A549 treated with GW870086 at 1 μM for 4 hours (cell line): ENCODE results near the gene CCDC88B. TPM values are rescaled to one million over a fixed set of nuclear protein-coding genes. Genes with fewer than 3 reads are reported as not detected.

Experiments used
- total RNA-seq: library from RNA; stranded (reverse); fragments of 200-300 nt; extraction: Qiagen RNA extraction; gene quantifications from 5 replicates; pipeline ENCODE4 v1.2.3, GENCODE V29; 2022; ENCODE audit warnings: low read depth

Gene CCDC88B, protein sequence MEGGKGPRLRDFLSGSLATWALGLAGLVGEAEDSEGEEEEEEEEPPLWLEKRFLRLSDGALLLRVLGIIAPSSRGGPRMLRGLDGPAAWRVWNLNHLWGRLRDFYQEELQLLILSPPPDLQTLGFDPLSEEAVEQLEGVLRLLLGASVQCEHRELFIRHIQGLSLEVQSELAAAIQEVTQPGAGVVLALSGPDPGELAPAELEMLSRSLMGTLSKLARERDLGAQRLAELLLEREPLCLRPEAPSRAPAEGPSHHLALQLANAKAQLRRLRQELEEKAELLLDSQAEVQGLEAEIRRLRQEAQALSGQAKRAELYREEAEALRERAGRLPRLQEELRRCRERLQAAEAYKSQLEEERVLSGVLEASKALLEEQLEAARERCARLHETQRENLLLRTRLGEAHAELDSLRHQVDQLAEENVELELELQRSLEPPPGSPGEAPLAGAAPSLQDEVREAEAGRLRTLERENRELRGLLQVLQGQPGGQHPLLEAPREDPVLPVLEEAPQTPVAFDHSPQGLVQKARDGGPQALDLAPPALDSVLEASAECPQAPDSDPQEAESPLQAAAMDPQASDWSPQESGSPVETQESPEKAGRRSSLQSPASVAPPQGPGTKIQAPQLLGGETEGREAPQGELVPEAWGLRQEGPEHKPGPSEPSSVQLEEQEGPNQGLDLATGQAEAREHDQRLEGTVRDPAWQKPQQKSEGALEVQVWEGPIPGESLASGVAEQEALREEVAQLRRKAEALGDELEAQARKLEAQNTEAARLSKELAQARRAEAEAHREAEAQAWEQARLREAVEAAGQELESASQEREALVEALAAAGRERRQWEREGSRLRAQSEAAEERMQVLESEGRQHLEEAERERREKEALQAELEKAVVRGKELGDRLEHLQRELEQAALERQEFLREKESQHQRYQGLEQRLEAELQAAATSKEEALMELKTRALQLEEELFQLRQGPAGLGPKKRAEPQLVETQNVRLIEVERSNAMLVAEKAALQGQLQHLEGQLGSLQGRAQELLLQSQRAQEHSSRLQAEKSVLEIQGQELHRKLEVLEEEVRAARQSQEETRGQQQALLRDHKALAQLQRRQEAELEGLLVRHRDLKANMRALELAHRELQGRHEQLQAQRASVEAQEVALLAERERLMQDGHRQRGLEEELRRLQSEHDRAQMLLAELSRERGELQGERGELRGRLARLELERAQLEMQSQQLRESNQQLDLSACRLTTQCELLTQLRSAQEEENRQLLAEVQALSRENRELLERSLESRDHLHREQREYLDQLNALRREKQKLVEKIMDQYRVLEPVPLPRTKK (N-terminal part only)
- total RNA-seq = 10.0 to 12.0 TPM (median 10.1 TPM) in 5 replicates

DNA sequence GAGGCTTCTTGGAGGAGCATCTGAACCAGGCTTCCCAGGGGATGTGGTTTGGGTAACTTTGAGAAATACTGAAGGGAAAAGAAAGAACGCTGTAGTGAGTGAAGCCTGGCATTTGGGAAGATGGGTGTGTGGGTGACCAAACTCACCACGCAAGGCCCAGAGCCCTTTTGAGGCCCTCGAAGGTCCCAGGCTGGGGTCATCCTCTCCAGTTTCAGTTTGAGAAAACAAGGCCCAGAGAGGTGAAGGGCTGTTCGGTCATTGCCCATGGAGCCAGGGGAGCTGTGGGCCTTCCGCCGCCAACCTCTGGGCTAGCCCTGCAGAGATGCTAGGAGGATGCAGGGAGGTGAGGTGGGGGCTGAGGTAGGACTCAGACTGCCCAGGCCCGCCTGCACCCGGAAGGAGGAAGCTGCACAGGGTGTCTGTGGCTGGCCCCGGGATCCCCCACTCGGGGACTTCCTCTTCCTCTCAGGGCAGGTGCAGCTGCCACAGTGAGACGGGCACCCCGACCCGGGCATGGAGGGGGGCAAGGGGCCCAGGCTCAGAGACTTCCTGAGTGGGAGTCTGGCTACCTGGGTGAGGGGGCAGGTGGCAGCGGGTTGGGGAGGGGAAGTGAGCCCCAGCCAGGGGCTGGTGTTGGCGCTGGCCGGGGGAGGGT is at the start of gene CCDC88B:
TSS of gene CCDC88B (plus strand) at position 451 of the 655 bp plus-strand sequence. CDS start at position 514, 63 bp downstream.

DNA sequence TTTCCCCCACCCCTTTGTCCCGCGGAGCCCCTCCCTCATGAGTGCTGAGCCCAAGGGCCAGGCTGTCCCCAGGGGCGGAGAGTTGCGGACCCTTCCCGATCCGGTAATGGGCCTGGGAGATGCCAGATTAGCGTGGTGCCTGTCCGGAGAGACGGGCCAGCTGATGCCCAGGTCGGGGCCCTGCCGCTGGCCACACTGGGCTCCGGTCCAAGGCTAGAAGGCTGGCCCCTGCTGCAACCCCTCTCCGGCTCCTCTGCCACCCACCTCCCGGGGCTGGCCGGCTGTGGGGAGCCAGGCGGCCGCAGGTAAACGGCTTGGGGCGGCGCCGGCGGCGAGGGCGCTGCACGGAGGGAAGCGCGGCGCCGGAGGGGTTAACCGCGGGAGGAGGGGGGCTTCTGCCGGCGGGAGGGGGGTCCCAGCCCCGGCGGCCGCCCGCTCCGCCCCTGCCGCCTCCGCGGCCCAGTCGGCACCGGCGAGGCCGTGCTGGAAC is 48.7 kb upstream of the CCDC88B start, which contains the start of gene KCNK4:
TSS of gene KCNK4 (plus strand) at position 41 of the 490 bp plus-strand sequence. CDS start 1,717 bp downstream, outside the sequence.

DNA sequence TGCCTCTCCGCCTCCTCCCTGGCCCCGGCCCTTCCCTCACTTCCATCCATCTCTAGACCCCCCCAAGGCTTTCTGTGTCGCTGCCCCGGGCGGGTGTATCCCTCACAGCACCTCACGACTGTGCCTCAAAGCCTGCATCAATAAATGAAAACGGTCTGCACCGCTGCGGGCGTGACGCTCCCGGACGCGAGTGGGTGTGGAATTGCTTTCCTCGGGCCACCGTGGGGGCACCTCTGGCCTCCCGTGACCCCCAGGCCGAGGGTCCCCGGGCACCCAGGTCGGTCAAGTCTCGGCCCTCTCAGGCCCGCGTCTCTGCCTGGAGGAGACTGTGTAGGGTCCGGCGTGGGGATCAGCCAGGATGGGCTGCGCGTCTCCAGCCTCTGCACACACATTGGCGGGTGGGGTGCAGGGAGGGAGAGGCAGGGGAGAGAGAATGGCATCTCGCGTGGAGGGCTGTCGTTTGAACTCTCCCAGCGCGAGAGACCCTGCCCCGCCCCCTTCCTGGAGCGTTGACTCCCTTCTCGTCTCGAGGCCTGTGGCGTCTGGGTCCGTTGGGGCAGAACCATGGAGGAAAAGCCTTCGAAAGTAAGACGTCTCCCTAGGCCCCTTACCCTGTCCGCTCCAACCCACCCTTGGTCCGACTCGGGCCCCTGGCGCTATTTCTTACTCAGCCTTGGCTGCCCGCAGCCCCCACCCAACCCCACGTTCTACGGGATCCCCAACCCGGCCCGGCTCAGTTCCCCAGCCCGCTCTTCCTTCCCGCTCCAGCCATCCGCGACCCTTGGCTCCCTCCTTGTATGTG is 40.0 kb upstream of the CCDC88B start, which contains the start of gene CATSPERZ:
TSS of gene CATSPERZ (plus strand) at position 512 of the 802 bp plus-strand sequence. CDS start at position 565, 53 bp downstream.

DNA sequence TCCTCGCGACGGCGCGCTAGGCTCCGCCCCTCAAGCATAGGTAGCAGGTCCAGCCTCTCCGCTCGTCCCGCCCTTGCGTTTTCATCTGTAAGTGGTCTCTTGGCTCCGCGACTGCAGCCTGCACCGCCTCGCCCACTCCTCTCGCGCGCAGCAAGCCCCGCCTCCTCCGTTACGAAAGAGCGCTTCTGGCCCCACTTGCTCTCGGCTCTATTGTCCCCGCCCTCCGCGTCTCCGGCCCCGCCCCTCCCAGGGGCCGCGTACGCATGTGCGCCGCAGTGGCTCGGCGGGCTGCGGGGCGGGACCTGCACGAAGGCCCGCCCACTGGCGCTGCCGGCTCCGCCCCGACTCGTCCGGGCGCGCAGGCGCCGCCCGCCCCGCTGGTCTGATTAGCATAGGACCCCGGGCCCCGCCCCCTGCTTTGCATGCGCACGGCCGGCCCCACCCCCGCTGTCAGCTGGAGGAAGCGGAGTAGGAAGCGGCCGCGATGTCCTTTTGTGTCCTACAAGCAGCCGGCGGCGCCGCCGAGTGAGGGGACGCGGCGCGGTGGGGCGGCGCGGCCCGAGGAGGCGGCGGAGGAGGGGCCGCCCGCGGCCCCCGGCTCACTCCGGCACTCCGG is 34.8 kb upstream of the CCDC88B start, which contains the start of gene ESRRA:
TSS of gene ESRRA (plus strand) at position 450 of the 616 bp plus-strand sequence. CDS start 1,656 bp downstream, outside the sequence.

DNA sequence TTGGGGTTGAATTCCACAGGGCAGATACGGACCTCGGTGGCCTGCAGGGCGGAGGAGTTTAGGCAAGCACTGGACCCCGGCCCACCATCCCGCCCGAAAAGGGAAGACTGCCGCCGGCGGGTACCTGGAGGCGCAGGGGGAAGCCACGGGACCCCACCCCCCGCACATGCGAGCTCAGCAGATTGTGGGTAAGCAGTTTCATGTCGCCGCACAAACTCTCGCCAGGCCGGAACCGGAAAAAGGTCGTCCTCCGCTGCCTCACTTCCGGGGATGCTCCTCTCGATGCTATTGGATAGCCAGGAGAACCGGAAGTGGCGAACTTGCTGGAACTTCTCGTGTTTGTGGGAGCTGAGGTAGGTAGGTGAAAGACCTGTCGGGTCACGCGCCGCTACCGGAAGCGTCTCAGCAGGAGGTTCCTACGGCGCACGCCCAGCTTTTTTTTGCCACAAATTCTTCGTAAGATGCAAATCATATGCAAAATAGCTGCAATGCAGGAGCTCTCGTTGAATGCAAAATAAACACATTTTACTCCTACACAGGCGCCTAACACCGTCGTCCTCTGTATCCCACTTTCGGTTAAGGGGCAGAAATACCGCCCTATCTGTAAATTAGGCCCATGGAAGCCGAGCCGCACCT is 22.6 kb upstream of the CCDC88B start, which contains the start of gene TRMT112:
TSS of gene TRMT112 (minus strand) at position 235 of the 636 bp plus-strand sequence. CDS start at position 202, 33 bp downstream.

DNA sequence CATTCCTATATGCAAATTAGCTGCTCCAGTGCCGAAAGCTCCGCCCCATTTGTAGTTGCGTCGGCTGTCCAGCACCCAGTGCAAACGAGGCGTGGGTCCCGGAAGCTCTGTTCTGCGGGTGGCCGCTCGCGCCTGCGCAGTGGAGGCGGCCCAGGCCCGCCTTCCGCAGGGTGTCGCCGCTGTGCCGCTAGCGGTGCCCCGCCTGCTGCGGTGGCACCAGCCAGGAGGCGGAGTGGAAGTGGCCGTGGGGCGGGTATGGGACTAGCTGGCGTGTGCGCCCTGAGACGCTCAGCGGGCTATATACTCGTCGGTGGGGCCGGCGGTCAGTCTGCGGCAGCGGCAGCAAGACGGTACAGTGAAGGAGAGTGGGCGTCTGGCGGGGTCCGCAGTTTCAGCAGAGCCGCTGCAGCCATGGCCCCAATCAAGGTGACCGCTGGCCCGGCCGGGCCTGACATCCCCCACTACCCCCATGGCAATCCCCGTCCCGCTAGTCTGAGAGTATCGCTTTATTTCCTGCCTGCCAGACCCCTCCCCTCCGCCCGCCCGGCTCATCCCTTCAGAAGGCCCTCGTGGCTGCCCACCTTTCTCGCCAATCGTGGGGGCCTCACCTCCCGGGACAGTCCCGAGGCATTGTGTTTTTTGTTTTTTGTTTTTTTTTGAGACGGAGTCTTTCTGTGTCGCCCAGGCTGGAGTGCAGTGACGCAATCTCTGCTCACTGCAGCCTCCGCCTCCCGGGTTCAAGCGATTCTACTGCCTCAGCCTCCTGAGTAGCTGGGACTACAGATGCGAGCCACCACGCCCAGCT is 21.8 kb upstream of the CCDC88B start, which contains the start of gene PRDX5:
TSS of gene PRDX5 (plus strand) at position 161 of the 805 bp plus-strand sequence. CDS start at position 256, 95 bp downstream.

DNA sequence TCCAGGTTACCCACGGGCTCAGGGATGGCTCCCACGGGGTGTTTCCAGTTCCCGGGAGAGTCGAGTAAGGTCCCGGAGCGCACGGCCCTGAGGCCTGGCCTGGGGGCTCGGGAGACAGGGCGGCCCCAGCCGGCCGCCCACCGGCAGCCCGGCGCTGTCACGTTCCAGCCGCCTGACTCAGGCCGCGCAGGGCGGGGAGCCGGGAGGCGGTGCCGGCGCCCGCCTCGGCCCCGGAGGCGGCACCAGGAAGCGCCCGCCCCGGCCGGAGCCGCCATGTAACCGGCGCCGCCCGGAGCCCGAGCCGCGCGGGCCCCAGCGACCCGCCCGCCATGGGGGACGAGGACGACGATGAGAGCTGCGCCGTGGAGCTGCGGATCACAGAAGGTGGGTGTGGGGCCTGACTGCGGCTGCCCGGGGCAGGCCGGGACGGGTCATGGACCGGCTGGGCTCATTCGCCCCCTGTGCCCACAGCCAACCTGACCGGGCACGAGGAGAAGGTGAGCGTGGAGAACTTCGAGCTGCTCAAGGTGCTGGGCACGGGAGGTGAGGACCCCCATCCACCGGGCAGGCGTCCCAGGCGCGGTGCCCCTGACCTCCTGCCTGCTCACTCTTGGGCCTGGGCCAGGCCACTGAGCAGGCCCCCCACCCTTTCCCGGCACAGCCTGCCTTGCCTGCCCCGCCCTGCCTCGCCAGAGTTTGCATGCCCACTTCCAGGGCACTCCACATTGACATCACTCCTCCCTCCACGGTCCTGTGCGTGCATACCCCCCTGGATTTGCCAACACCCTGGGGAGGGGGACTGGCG is 19.1 kb downstream of the CCDC88B start, which contains the start of gene RPS6KA4:
TSS of gene RPS6KA4 (plus strand) at position 256 of the 805 bp plus-strand sequence. CDS start at position 330, 74 bp downstream.

Other genes with a start within 250 kb of the CCDC88B start
- gene MACROD1, start 174.1 kb upstream of the CCDC88B start, total RNA-seq = 8.8 to 15.6 TPM (median 13.6 TPM) in 5 replicates
- gene STIP1, start 154.0 kb upstream of the CCDC88B start, total RNA-seq = 226 to 259 TPM (median 251 TPM) in 5 replicates
- gene FERMT3, start 133.5 kb upstream of the CCDC88B start, total RNA-seq = 0.64 to 3.3 TPM (median 1.0 TPM) in 5 replicates
- 18.9 to 30.4 TPM (median 26.2 TPM) in 5 replicates for gene TRPT1, start 114.0 kb upstream of the CCDC88B start, total RNA-seq
- gene NUDT22, start 113.9 kb upstream of the CCDC88B start, total RNA-seq = 32.0 to 40.1 TPM (median 38.3 TPM) in 5 replicates
- gene DNAJC4, start 109.7 kb upstream of the CCDC88B start, total RNA-seq = 18.2 to 22.4 TPM (median 20.6 TPM) in 5 replicates
- 33.8 to 57.4 TPM (median 46.0 TPM) in 5 replicates for gene VEGFB, start 105.6 kb upstream of the CCDC88B start, total RNA-seq
- 119 to 146 TPM (median 125 TPM) in 5 replicates for gene FKBP2, start 99.1 kb upstream of the CCDC88B start, total RNA-seq
- gene PPP1R14B, start 93.3 kb upstream of the CCDC88B start, total RNA-seq = 224 to 393 TPM (median 363 TPM) in 5 replicates
- 13.5 to 23.1 TPM (median 19.9 TPM) in 5 replicates for gene PLCB3, start 88.7 kb upstream of the CCDC88B start, total RNA-seq
- 75.8 to 101 TPM (median 91.4 TPM) in 5 replicates for gene BAD, start 55.5 kb upstream of the CCDC88B start, total RNA-seq
- 29.2 to 45.0 TPM (median 43.8 TPM) in 5 replicates for gene GPR137, start 54.4 kb upstream of the CCDC88B start, total RNA-seq
- 0.10 TPM in 1 of 5 replicates, not detected in the others for gene KCNK4, start 48.9 kb upstream of the CCDC88B start, total RNA-seq
- gene CATSPERZ, start 39.8 kb upstream of the CCDC88B start, total RNA-seq = 1.2 to 3.8 TPM (median 2.4 TPM) in 5 replicates
- 45.6 to 65.4 TPM (median 61.7 TPM) in 5 replicates for gene ESRRA, start 34.7 kb upstream of the CCDC88B start, total RNA-seq
- 397 to 452 TPM (median 419 TPM) in 5 replicates for gene TRMT112, start 22.6 kb upstream of the CCDC88B start, total RNA-seq
- gene PRDX5, start 22.1 kb upstream of the CCDC88B start, total RNA-seq = 390 to 487 TPM (median 447 TPM) in 5 replicates
- gene RPS6KA4, start 19.0 kb downstream of the CCDC88B start, total RNA-seq = 48.3 to 69.4 TPM (median 60.8 TPM) in 5 replicates
- gene SLC22A11, start 215.7 kb downstream of the CCDC88B start, total RNA-seq = 0.12 to 0.17 TPM in 2 of 5 replicates, not detected in the others